Breast epithelium (tissue), 3 donors: Measurements from ENCODE around the gene SYNPO2.

Experiments
- POLR2A ChIP-seq: fragments of 450-650 bp; IDR thresholded peaks from one replicate; pipeline ENCODE4 v1.6.1; 2016; ENCODE audit warnings: antibody characterized with exemption, mild to moderate bottlenecking, moderate library complexity
- TF ChIP-seq, protein P1 (sequence below), 3 donors: fragments of 450-650 bp; IDR thresholded peaks; one replicate each; pipeline ENCODE4 v1.5.1; 2016 to 2017; ENCODE audit warnings: antibody characterized with exemption in 3 of 3, mild to moderate bottlenecking in 3 of 3, moderate library complexity in 3 of 3

DNA sequence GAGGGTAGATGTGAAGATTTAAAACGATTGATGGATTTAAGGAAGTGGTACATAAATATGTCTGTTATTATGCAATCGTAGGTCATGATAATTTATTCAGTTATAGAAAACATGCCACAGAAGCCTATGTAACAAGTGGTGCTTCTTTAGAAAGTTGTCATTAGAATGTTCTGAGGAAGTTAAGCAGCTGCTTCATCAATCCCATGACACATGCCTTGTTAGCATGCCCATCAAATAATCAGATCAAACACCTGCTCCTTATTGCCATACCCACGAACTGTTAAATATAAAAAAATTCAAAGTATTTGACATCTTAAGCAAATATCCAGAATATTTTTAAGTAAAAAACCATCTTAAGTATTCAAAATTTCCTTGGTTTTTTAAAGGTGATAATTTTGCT, 170.6 kb downstream of the SYNPO2 start:
- TF ChIP-seq, protein P1, sequence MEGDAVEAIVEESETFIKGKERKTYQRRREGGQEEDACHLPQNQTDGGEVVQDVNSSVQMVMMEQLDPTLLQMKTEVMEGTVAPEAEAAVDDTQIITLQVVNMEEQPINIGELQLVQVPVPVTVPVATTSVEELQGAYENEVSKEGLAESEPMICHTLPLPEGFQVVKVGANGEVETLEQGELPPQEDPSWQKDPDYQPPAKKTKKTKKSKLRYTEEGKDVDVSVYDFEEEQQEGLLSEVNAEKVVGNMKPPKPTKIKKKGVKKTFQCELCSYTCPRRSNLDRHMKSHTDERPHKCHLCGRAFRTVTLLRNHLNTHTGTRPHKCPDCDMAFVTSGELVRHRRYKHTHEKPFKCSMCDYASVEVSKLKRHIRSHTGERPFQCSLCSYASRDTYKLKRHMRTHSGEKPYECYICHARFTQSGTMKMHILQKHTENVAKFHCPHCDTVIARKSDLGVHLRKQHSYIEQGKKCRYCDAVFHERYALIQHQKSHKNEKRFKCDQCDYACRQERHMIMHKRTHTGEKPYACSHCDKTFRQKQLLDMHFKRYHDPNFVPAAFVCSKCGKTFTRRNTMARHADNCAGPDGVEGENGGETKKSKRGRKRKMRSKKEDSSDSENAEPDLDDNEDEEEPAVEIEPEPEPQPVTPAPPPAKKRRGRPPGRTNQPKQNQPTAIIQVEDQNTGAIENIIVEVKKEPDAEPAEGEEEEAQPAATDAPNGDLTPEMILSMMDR (IDR thresholded peaks at IDR 0.05): no peak
- TF ChIP-seq POLR2A: no peak
